ENCODE data around the gene RNF151.

GRCh38 chr16:1938910-1939309, 27.7 kb upstream of the RNF151 start:
- no peak for TF ChIP-seq CTCF (IDR thresholded peaks at IDR 0.05; ENCODE audit: insufficient read depth, low read length, poor library complexity, severe bottlenecking)
- no peak for TF ChIP-seq EZH2phosphoT487 (conservative IDR thresholded peaks at IDR 0.05; ENCODE audit: low read length)

All from SU-DHL-6 (cell line).